Measurements from ENCODE around the gene BID.

Gene BID

DNA sequence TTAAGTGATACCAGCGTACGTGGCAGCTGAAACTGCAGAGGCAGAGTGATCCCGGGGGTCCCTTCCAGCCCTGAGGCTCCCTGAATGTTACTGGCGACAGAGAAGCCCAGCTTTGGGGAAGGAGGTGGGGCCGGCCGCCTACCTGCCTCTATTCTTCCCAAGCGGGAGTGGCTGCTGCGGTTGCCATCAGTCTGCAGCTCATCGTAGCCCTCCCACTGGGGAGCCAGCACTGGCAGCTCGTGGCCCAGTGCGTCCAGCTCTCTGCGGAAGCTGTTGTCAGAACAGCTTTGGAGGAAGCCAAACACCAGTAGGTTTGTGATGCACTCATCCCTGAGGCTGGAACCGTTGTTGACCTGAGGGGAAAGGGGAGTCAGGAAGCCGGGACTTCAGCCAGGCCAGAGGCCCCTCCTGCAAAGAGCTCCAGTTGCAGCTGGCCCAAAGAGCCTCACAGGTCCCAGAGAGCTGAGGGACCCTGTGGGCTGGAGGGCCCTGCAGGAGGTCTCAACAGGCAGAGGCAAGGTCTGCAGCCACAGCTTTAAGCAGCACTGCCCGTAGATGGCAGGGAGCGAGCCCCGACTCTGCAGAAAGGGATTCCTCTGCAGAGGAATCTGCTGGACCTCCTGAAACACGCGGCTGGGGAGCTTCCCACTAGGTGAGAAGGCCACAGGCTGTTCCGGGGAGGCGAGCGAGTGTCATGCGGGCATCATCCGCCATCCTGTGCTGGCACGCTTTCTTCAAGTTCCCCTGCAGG is 30.4 kb downstream of the BID start:
- no peak overlapping the region for H3K9ac ChIP-seq (ENCODE audit: low read length)
- H3K4me1 ChIP-seq (ENCODE audit: control insufficient read depth, insufficient read depth, low read length): peaks cover 13% of the 10 kb centered on the region; the same call in 1 of the 2 replicates
- no peaks in the 10 kb centered on the region; the same call in 1 of the 2 replicates for H3K27me3 ChIP-seq (ENCODE audit: control insufficient read depth, insufficient read depth, low read length)
- no peak overlapping the region for H3K27ac ChIP-seq (ENCODE audit: low read depth, low read length)
- no peak overlapping the region for H3K4me3 ChIP-seq (ENCODE audit: low read depth, low read length)
- H3K36me3 ChIP-seq (ENCODE audit: control insufficient read depth, insufficient read depth, low read length): no peaks in the 10 kb centered on the region
- H3K9me3 ChIP-seq (ENCODE audit: control insufficient read depth, insufficient read depth, low read depth, low read length): no peaks in the 10 kb centered on the region

GRCh38 chr22:17742527-17742902 is 31.8 kb downstream of the BID start:
- H3K4me1 ChIP-seq (ENCODE audit: control insufficient read depth, insufficient read depth, low read length): peaks cover 11% of the 10 kb centered on the region; the same call in 1 of the 2 replicates
- no peak overlapping the region for H3K27ac ChIP-seq (ENCODE audit: low read depth, low read length)
- no peaks in the 10 kb centered on the region for H3K27me3 ChIP-seq (ENCODE audit: control insufficient read depth, insufficient read depth, low read length)
- H3K9me3 ChIP-seq (ENCODE audit: control insufficient read depth, insufficient read depth, low read depth, low read length): no peaks in the 10 kb centered on the region
- no peak overlapping the region for H3K4me3 ChIP-seq (ENCODE audit: low read depth, low read length)
- no peak overlapping the region for H3K9ac ChIP-seq (ENCODE audit: low read length)
- H3K36me3 ChIP-seq (ENCODE audit: control insufficient read depth, insufficient read depth, low read length): no peaks in the 10 kb centered on the region

GRCh38 chr22:17741866-17742526 is 32.3 kb downstream of the BID start:
- H3K36me3 ChIP-seq (ENCODE audit: control insufficient read depth, insufficient read depth, low read length): no peaks in the 10 kb centered on the region
- H3K27me3 ChIP-seq (ENCODE audit: control insufficient read depth, insufficient read depth, low read length): no peaks in the 10 kb centered on the region
- H3K4me1 ChIP-seq (ENCODE audit: control insufficient read depth, insufficient read depth, low read length): peaks cover 11% of the 10 kb centered on the region; the same call in 1 of the 2 replicates
- no peak overlapping the region for H3K27ac ChIP-seq (ENCODE audit: low read depth, low read length)
- H3K9ac ChIP-seq (ENCODE audit: low read length): no peak overlapping the region
- no peak overlapping the region for H3K4me3 ChIP-seq (ENCODE audit: low read depth, low read length)
- no peaks in the 10 kb centered on the region for H3K9me3 ChIP-seq (ENCODE audit: control insufficient read depth, insufficient read depth, low read depth, low read length)

DNA sequence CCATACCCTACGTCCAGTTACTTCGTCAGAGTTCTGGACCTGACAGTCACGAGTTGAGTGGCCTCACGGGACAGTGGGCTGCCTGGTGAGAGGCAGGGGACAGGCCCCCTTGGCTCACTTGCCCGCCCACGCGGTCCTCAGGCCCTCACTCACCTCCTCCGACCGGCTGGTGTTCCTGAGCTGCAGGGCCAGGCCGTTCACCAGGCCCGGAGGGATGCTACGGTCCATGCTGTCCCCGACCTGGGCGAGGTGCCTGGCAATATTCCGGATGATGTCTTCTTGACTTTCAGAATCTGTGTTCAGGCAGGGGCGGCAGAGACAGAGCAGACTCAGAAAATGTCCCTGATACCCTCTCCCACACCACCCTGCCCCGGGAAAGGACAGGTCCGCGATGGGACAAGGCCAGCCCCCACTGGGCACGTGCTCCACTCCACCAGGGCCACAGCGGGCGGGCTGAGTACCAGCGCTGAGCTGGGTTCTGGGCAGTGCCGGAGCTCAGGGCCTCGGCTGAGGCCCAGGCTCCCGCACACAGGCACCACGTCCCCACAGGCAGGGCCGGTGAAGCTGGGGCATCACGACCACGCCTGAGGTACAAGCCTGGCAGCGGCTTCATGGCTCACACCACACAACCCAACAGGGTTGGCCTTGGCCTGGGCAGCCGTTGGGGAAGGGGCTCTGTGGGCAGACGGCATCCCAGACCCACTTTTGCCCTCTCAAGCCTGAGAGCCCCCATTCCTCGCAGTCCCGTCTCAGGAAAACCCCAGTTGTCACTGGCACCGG is 34.9 kb downstream of the BID start:
- Histone ChIP-seq H3K4me3 (ENCODE audit: low read depth, low read length) (no peak overlapping the region), H3K9me3 (ENCODE audit: control insufficient read depth, insufficient read depth, low read depth, low read length) (no peaks in the 10 kb centered on the region), H3K9ac (ENCODE audit: low read length) (no peak overlapping the region), H3K27ac (ENCODE audit: low read depth, low read length) (no peak overlapping the region), H3K36me3 (ENCODE audit: control insufficient read depth, insufficient read depth, low read length) (peaks cover 6% of the 10 kb centered on the region; the same call in 1 of the 2 replicates), H3K27me3 (ENCODE audit: control insufficient read depth, insufficient read depth, low read length) (no peaks in the 10 kb centered on the region), H3K4me1 (ENCODE audit: control insufficient read depth, insufficient read depth, low read length) (peaks cover 10% of the 10 kb centered on the region; the same call in 1 of the 2 replicates)

- Histone ChIP-seq H3K9ac (ENCODE audit: low read length) (no peak overlapping the region), H3K4me1 (ENCODE audit: control insufficient read depth, insufficient read depth, low read length) (0 out of 2 replicates have a peak, but pooled peaks cover 2% of the 10 kb centered on the region), H3K36me3 (ENCODE audit: control insufficient read depth, insufficient read depth, low read length) (peaks cover 14% of the 10 kb centered on the region), H3K9me3 (ENCODE audit: control insufficient read depth, insufficient read depth, low read depth, low read length) (no peaks in the 10 kb centered on the region), H3K27me3 (ENCODE audit: control insufficient read depth, insufficient read depth, low read length) (no peaks in the 10 kb centered on the region), H3K27ac (ENCODE audit: low read depth, low read length) (no peak overlapping the region), H3K4me3 (ENCODE audit: low read depth, low read length) (no peak overlapping the region)
Measured at GRCh38 chr22:17738386-17739128, 35.7 kb downstream of the BID start.

DNA sequence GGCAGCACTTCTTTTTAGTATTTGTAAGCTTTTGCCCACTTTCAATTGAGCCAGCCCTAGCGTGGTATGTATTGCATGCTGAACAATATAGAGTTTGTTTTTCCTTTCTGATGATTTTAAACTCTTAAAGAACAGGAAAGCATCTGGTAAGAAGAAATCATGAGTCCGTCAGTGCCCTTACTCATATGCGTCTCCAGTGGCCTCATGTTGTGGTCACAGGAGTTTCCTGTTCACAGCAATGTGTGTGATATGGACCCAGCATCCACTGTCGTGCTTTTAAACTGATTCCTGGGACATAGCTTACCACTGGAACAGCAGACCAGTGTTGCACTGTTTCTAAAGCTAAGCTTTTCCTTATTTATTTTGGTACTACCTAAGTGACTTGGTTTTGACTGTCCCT is 40.1 kb downstream of the BID start:
- Histone ChIP-seq H3K4me3 (ENCODE audit: low read depth, low read length) (no peak overlapping the region), H3K9ac (ENCODE audit: low read length) (no peak overlapping the region), H3K27ac (ENCODE audit: low read depth, low read length) (no peak overlapping the region)

GRCh38 chr22:17733466-17733865 is 40.8 kb downstream of the BID start:
- Histone ChIP-seq H3K27me3 (ENCODE audit: control insufficient read depth, insufficient read depth, low read length) (no peaks in the 10 kb centered on the region), H3K36me3 (ENCODE audit: control insufficient read depth, insufficient read depth, low read length) (peaks cover 46% of the 10 kb centered on the region), H3K9ac (ENCODE audit: low read length) (no peak overlapping the region), H3K27ac (ENCODE audit: low read depth, low read length) (no peak overlapping the region), H3K9me3 (ENCODE audit: control insufficient read depth, insufficient read depth, low read depth, low read length) (no peaks in the 10 kb centered on the region), H3K4me3 (ENCODE audit: low read depth, low read length) (no peak overlapping the region), H3K4me1 (ENCODE audit: control insufficient read depth, insufficient read depth, low read length) (no peaks in the 10 kb centered on the region)

More for the DNA sequence above, 40.1 kb downstream of the BID start:
- no peaks in the 10 kb centered on the region for H3K27me3 ChIP-seq (ENCODE audit: control insufficient read depth, insufficient read depth, low read length)
- H3K9me3 ChIP-seq (ENCODE audit: control insufficient read depth, insufficient read depth, low read depth, low read length): no peaks in the 10 kb centered on the region
- H3K4me1 ChIP-seq (ENCODE audit: control insufficient read depth, insufficient read depth, low read length): no peaks in the 10 kb centered on the region
- H3K36me3 ChIP-seq (ENCODE audit: control insufficient read depth, insufficient read depth, low read length): peaks cover 44% of the 10 kb centered on the region

GRCh38 chr22:17732251-17732854 is 41.9 kb downstream of the BID start:
- H3K36me3 ChIP-seq (ENCODE audit: control insufficient read depth, insufficient read depth, low read length): peaks cover 56% of the 10 kb centered on the region
- no peak overlapping the region for H3K9ac ChIP-seq (ENCODE audit: low read length)
- no peak overlapping the region for H3K4me3 ChIP-seq (ENCODE audit: low read depth, low read length)
- H3K27ac ChIP-seq (ENCODE audit: low read depth, low read length): no peak overlapping the region
- H3K9me3 ChIP-seq (ENCODE audit: control insufficient read depth, insufficient read depth, low read depth, low read length): no peaks in the 10 kb centered on the region
- no peaks in the 10 kb centered on the region for H3K4me1 ChIP-seq (ENCODE audit: control insufficient read depth, insufficient read depth, low read length)
- no peaks in the 10 kb centered on the region for H3K27me3 ChIP-seq (ENCODE audit: control insufficient read depth, insufficient read depth, low read length)

GRCh38 chr22:17729561-17729960 is 44.7 kb downstream of the BID start:
- Histone ChIP-seq H3K9ac (ENCODE audit: low read length) (no peak overlapping the region), H3K9me3 (ENCODE audit: control insufficient read depth, insufficient read depth, low read depth, low read length) (no peaks in the 10 kb centered on the region), H3K4me1 (ENCODE audit: control insufficient read depth, insufficient read depth, low read length) (no peaks in the 10 kb centered on the region), H3K4me3 (ENCODE audit: low read depth, low read length) (no peak overlapping the region), H3K36me3 (ENCODE audit: control insufficient read depth, insufficient read depth, low read length) (peaks cover 63% of the 10 kb centered on the region), H3K27ac (ENCODE audit: low read depth, low read length) (no peak overlapping the region), H3K27me3 (ENCODE audit: control insufficient read depth, insufficient read depth, low read length) (no peaks in the 10 kb centered on the region)

DNA sequence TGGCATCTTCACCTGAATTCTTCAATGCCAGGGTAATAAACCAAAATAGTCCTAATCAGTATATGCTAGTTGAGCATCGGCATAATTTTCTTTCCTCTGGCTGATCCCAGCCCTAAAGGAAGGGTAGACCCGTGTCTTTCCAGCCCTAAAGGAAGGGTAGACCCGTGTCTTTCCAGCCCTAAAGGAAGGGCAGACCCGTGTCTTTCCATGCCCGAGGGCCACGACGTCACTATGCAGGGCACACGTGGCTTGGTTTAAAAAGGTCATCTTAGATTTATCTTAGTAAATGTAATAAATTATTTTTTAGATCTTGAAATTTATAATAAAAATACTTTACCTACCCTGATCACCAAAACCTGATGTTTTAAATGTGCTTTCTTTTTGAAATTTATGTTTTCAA is 45.5 kb downstream of the BID start:
- no peak overlapping the region for H3K9ac ChIP-seq (ENCODE audit: low read length)
- H3K36me3 ChIP-seq (ENCODE audit: control insufficient read depth, insufficient read depth, low read length): peaks cover 55% of the 10 kb centered on the region
- no peak overlapping the region for H3K4me3 ChIP-seq (ENCODE audit: low read depth, low read length)
- no peaks in the 10 kb centered on the region for H3K27me3 ChIP-seq (ENCODE audit: control insufficient read depth, insufficient read depth, low read length)
- H3K4me1 ChIP-seq (ENCODE audit: control insufficient read depth, insufficient read depth, low read length): no peaks in the 10 kb centered on the region
- H3K27ac ChIP-seq (ENCODE audit: low read depth, low read length): no peak overlapping the region
- no peaks in the 10 kb centered on the region for H3K9me3 ChIP-seq (ENCODE audit: control insufficient read depth, insufficient read depth, low read depth, low read length)

All from HUES6 (cell line).